Esophagus squamous epithelium (tissue), 4 donors: ENCODE measurements around the gene CLK4.

ENCODE experiments used
- POLR2A ChIP-seq, 4 donors: fragments of 450-650 bp; IDR thresholded peaks; one replicate each; pipeline ENCODE4 v1.6.1; 2017; ENCODE audit warnings: antibody characterized with exemption in 4 of 4, mild to moderate bottlenecking in 4 of 4, moderate library complexity in 3 of 4
- TF ChIP-seq, protein P1 (sequence below), 6 experiments: fragments of 450-650 bp in 4 of 6; fragments of 200-600 bp in 2 of 6; sonication (generic) in 2 of 6; IDR thresholded peaks; one replicate each; pipeline ENCODE4 v1.5.1; 2016 to 2019; ENCODE audit warnings: antibody characterized with exemption in 6 of 6, mild to moderate bottlenecking in 4 of 6, moderate library complexity in 4 of 6

DNA sequence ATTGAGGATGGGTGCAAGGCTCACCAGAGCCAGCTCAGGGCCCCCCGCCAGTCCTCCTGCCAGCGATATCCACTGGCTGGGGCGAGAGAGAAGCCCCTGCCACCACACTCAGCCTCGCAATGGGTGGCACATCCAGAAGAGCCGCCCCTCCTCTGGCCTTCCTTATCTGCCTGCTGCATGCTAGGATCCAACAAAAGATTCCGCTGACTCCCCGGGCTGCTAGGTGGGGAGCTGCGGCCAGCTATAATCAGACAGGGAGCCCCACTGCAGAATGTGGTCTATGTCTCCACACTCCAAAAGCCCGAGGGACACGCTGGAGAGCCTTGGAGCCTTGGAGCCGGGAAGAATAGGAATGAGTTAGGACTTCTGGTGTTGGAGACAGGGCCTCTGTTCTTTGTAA lies 69.4 kb downstream of the CLK4 start:
- TF ChIP-seq, protein P1, sequence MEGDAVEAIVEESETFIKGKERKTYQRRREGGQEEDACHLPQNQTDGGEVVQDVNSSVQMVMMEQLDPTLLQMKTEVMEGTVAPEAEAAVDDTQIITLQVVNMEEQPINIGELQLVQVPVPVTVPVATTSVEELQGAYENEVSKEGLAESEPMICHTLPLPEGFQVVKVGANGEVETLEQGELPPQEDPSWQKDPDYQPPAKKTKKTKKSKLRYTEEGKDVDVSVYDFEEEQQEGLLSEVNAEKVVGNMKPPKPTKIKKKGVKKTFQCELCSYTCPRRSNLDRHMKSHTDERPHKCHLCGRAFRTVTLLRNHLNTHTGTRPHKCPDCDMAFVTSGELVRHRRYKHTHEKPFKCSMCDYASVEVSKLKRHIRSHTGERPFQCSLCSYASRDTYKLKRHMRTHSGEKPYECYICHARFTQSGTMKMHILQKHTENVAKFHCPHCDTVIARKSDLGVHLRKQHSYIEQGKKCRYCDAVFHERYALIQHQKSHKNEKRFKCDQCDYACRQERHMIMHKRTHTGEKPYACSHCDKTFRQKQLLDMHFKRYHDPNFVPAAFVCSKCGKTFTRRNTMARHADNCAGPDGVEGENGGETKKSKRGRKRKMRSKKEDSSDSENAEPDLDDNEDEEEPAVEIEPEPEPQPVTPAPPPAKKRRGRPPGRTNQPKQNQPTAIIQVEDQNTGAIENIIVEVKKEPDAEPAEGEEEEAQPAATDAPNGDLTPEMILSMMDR (IDR thresholded peaks at IDR 0.05): no peak
- TF ChIP-seq POLR2A (IDR thresholded peaks at IDR 0.05): no peak
